Placental epithelial cell (primary cell): ENCODE data around the gene ARID2. TPM values are rescaled to one million over a fixed set of nuclear protein-coding genes. Genes with fewer than 3 reads are reported as not detected.

Experiments
- small RNA-seq: library from RNA; depleted of rRNA; stranded (forward); fragments of <200 nt; gene quantifications from one replicate; pipeline ENCODE3, GENCODE V24; 2012
- total RNA-seq: library from RNA; depleted of rRNA; stranded (reverse); fragments of >200 nt; gene quantifications from 2 replicates; pipeline ENCODE4 v1.2.3, GENCODE V29; 2012

ARID2 gene, protein sequence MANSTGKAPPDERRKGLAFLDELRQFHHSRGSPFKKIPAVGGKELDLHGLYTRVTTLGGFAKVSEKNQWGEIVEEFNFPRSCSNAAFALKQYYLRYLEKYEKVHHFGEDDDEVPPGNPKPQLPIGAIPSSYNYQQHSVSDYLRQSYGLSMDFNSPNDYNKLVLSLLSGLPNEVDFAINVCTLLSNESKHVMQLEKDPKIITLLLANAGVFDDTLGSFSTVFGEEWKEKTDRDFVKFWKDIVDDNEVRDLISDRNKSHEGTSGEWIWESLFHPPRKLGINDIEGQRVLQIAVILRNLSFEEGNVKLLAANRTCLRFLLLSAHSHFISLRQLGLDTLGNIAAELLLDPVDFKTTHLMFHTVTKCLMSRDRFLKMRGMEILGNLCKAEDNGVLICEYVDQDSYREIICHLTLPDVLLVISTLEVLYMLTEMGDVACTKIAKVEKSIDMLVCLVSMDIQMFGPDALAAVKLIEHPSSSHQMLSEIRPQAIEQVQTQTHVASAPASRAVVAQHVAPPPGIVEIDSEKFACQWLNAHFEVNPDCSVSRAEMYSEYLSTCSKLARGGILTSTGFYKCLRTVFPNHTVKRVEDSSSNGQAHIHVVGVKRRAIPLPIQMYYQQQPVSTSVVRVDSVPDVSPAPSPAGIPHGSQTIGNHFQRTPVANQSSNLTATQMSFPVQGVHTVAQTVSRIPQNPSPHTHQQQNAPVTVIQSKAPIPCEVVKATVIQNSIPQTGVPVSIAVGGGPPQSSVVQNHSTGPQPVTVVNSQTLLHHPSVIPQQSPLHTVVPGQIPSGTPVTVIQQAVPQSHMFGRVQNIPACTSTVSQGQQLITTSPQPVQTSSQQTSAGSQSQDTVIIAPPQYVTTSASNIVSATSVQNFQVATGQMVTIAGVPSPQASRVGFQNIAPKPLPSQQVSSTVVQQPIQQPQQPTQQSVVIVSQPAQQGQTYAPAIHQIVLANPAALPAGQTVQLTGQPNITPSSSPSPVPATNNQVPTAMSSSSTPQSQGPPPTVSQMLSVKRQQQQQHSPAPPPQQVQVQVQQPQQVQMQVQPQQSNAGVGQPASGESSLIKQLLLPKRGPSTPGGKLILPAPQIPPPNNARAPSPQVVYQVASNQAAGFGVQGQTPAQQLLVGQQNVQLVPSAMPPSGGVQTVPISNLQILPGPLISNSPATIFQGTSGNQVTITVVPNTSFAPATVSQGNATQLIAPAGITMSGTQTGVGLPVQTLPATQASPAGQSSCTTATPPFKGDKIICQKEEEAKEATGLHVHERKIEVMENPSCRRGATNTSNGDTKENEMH (N-terminal part only)
- total RNA-seq = 25.1 and 29.4 TPM in 2 replicates

DNA sequence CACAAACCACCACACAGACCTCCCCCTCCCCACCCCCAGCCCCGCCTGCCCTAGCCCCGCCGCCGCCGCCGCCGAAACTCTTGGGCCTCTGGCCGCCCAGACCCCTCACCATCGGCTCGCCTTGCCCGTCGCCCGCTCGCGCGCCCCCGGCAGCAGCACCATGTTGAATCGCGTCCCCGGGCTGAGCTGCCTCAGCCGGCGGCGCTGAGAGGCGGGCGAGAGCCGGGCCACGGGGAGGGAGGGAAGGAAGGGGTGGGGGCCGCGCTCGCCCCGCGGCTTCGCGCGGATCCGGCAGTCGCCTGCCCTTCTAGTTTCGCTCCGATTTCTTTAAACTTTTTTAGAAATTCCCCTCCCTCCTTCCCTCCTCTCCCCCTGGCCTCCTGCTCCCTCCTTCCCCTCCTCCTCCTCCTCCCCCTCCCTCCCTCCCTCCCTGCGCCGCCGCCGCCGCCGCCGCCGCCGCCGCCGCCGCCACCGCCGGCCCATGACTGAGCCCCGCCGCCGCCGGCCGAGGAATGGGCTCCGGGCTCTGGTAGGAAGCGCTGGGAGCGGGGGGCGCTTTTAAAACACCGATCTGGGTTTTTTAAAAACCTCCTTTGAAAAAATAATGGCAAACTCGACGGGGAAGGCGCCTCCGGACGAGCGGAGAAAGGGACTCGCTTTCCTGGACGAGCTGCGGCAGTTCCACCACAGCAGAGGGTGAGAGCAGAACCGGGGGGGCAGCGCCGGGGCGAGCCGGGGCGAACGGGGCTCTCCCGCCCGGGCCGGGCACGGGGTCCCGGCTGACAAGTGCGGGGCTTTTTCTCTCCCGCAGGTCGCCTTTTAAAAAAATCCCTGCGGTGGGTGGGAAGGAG lies at the start of gene ARID2:
ARID2 (plus strand) TSS at position 474 of the 851 bp plus-strand sequence; CDS start at position 605, 131 bp downstream.

Small RNAs within 50 kb of the gene (small RNA-seq; reads per million reads assigned to genes)
- not detected for gene RN7SL246P
